Endometrial microvascular endothelial cells (primary cell): ENCODE data around the gene CNNM4. TPM values are rescaled to one million over a fixed set of nuclear protein-coding genes. Genes with fewer than 3 reads are reported as not detected.

ENCODE experiments used
- in situ Hi-C: cut with HindIII; loops from 2 replicates; pipeline ENCODE4 v1.10.0; 2017; ENCODE audit warnings: low sequenced_read_pairs, low pct_unique_long_range_greater_than_20kb; ENCODE audit errors: inconsistent ontology term
- total RNA-seq: library from RNA; depleted of rRNA; stranded (reverse); fragments of >200 nt; gene quantifications from one replicate; pipeline ENCODE4 v1.2.3, GENCODE V29; 2015; ENCODE audit errors: inconsistent ontology term

Gene CNNM4
- total RNA-seq, 1 donor from 2014 or later = 5.8 TPM

DNA sequence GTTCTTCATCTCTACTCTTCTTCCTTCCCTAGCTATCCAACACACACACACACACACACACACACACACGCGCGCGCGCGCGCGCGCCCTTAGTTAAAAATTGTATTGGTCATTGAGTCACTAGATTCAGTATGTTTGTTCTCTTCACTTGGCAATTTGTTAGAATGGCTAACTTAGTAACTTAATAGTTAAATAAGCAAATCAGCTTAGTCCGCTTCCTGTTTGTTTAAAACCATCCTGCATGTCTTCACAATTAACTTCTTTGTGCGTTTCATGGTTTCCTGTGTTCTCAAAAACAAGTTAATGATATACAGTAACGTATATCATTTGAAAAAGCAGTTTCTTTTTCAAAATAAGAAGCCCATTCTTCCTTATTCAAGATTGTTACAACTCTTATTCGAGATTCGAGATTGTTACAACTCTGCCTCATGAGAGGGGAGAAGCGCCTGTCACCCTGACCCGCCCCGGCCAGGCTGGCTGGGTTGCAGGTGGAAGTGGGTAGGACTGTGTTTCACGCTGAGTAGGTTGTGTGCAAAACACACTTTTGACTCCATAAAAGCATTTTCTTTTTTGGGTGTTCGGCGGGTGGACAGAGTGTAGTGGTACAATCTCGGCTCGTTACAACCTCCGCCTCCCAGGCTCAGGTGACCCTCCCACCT is 45.9 kb downstream of the CNNM4 start:
- in situ Hi-C loops = no loop called here

- in situ Hi-C loops = no loop called here
Measured at GRCh38 chr2:96807127-96807471, 46.4 kb downstream of the CNNM4 start.

DNA sequence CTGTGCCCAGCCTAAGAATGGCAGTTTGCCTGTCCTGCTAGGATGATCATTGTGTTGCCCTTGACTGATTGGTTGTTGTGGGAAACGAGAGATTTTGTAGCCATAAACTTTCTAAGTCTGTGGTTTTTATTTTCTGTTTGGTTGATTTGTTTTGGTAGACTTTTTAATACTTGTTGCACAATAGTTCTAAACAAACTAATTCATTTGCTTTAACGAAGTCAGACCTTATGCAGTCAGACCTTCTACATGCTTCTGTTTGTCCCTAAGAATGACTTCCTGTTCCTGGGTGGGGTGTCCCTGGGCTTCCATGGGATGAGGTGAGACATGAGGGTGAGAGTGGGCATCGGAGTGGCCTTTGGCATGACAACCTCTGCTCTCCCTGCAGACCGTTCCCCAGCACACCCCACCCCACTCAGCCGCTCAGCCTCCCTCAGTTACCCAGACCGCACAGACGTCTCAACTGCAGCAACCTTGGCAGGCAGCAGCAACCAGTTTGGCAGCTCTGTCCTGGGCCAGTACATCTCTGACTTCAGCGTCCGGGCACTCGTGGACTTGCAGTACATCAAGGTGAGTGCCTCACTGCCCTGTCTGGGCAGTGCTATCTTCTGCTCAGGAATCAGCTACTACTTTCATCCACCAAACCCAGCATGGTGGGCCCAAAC is 47.6 kb downstream of the CNNM4 start:
- in situ Hi-C loops = no loop called here

- in situ Hi-C loops = no loop called here
Measured at GRCh38 chr2:96809216-96809882, 48.6 kb downstream of the CNNM4 start.

GRCh38 chr2:96809951-96810782 is 49.5 kb downstream of the CNNM4 start:
- in situ Hi-C loops = no loop called here

- in situ Hi-C loops = no loop called here
Measured at GRCh38 chr2:96810783-96811192, 50.1 kb downstream of the CNNM4 start.

- in situ Hi-C loops = no loop called here
Measured at GRCh38 chr2:96811917-96812316, 51.2 kb downstream of the CNNM4 start.

GRCh38 chr2:96813656-96814055 is 53.0 kb downstream of the CNNM4 start:
- in situ Hi-C loops = no loop called here

- in situ Hi-C loops = no loop called here
Measured at GRCh38 chr2:96815326-96816126, 54.8 kb downstream of the CNNM4 start.

DNA sequence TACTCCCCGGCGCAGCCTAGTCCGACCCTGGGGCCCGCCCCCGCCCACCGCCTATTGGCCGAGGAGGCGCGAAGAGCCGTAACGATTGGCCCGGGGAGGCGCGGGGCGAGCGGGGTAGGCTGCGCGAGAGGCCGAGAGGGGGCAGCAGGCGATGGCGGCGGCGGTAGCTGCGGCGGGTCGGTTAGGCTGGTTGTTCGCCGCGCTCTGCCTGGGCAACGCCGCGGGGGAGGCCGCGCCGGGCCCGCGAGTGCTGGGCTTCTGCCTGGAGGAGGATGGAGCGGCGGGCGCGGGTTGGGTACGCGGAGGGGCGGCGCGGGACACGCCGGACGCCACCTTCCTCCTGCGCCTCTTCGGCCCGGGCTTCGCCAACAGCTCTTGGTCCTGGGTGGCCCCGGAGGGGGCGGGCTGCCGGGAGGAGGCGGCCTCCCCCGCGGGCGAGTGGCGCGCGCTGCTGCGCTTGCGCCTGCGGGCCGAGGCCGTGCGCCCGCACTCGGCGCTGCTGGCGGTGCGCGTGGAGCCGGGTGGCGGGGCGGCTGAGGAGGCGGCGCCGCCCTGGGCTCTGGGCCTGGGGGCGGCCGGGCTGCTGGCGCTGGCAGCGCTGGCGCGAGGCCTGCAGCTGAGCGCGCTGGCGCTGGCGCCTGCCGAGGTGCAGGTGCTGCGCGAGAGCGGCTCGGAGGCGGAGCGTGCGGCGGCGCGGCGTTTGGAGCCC is 55.6 kb downstream of the CNNM4 start, which contains the start of gene CNNM3:
Gene CNNM3, plus strand, starts transcription at position 142 of the 709 bp plus-strand sequence. Its CDS starts 10 bp downstream, at position 152.
- in situ Hi-C loops = no loop called here

DNA sequence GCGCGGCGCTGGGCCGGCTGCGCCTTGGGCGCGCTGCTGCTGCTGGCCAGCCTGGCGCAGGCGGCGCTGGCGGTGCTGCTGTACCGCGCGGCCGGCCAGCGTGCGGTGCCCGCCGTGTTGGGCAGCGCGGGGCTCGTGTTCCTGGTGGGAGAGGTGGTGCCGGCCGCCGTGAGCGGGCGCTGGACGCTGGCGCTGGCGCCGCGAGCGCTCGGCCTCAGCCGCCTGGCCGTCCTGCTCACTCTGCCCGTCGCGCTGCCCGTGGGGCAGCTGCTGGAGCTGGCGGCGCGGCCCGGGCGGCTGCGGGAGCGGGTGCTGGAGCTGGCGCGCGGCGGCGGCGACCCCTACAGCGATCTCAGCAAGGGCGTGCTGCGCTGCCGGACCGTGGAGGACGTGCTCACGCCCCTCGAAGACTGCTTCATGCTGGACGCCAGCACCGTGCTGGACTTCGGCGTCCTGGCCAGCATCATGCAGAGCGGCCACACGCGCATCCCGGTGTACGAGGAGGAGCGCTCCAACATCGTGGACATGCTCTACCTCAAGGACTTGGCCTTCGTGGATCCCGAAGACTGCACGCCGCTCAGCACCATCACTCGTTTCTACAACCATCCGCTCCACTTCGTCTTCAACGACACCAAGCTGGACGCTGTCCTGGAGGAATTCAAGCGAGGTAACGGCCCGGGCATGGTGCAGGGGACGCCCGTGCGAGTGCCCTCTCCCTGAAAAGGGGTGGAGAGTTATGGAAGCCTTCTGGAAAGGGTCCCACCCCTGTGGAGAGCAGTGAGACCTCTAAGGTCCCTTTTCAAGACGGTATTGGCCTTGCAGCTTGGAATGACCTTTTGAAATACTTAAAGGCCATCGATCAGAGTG is 56.4 kb downstream of the CNNM4 start:
- in situ Hi-C loops = no loop called here

- in situ Hi-C loops = no loop called here
Measured at GRCh38 chr2:96817882-96818281, 57.2 kb downstream of the CNNM4 start.

DNA sequence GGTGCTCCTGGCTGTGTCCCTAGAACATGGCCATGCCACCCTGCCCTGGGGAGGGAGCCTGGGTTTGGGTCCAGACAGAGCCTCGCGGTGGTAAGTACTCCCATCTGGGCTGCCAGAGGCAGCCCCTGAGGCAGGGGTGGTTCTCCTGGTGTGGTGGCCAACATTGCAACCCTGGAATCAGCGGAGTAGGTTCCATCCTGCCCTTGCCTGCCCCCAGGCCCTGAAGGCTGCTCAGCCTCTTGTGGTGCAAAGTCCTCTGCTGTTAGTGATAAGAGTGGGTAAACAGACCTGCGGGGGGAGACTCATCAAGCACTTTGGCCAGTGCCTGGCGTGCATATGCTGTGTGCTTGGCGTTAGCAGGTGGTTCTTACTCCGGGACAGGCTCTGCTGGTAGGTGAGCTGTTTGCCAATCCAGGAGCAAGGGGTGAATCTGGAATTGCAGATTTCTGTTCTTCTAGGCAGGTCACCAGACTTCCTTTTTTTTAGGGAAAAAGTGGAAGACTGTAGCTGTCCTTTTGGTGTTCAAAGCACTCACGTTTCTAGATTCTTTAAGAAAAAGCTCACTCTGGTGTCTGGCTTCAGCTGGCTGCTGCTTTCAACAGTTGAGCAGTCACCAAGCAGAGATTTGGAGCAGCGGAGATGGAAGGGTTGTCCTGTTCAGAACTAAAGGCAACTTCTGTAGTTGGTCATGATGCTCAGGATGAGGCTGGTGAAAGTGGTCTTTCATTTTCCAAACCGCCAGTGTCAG is 58.6 kb downstream of the CNNM4 start:
- in situ Hi-C loops = no loop called here

GRCh38 chr2:96819876-96820511 is 59.3 kb downstream of the CNNM4 start:
- in situ Hi-C loops = no loop called here

DNA sequence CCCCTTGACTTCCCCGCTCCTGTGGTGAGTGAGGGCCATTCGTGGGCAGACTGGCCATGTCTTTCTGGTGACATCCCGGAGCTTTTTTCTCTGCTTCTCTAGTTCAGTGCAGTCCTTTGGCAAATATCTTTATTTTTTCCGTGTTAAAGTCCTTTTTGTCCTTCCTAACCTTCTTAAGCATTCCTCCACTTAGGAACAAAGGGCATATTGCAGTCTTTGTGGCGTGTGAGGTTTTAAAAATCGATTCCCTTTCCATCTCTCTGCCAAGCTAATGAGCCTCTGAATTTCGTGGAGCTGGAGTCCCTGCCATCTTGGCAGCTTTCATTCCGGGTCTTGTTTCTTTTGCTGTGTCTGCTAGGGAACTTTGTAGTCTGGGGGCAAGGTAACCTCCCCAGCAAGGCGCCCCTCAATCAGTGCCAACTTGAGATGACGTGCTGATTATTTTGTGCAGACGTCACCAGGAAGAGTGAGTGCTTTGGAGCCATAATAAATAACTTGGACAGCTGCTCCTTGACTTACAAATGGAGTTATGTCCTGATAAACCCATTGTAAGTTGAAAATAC is 60.5 kb downstream of the CNNM4 start:
- in situ Hi-C loops = no loop called here

GRCh38 chr2:96822786-96823185 is 62.1 kb downstream of the CNNM4 start:
- in situ Hi-C loops = no loop called here
